Caco-2 (cell line): ENCODE results near the gene TCERG1L. TPM values are rescaled to one million over a fixed set of nuclear protein-coding genes. Genes with fewer than 3 reads are reported as not detected.

ENCODE experiments used
- BruUV-seq: library from RNA; stranded (reverse); fragments of 400-500 nt; replicated peaks from 2 replicates; lab custom pipeline; 2021; lab: Mats Ljungman, UMichigan
- CTCF ChIA-PET: fragments of 300-600 bp; sonication (Branson Sonifier 250); formaldehyde crosslinking; loops from one replicate; lab custom pipeline; 2022; ENCODE audit warnings: antibody characterized with exemption; lab: Charles Lee
- POLR2A ChIA-PET: fragments of 300-600 bp; sonication (Branson Sonifier 250); formaldehyde crosslinking; loops from one replicate; lab custom pipeline; 2022; ENCODE audit warnings: antibody characterized with exemption; lab: Charles Lee
- DNase-seq, 2 experiments: peaks; one replicate each; pipeline versions ENCODE4 v3.0.0 to v3.0.0-alpha.2; 2020 to 2022
- H3K27me3 ChIP-seq: replicated peaks from 2 replicates; pipeline ENCODE4 v1.6.0; 2011; ENCODE audit warnings: low read length; ENCODE audit not compliant: control insufficient read depth, insufficient read depth
- H3K36me3 ChIP-seq: 2 replicates; pipeline ENCODE4 v1.5.1; 2011; ENCODE audit warnings: low read length; ENCODE audit not compliant: control insufficient read depth, insufficient read depth
- H3K4me1 ChIP-seq: fragments of 250-450 bp; sonication (Bioruptor Pico); 2 replicates; pipeline ENCODE4 v1.5.1; 2020; ENCODE audit warnings: mild to moderate bottlenecking
- H3K4me3 ChIP-seq: 2 replicates; pipeline ENCODE4 v1.5.1; 2011; ENCODE audit warnings: low read depth, mild to moderate bottlenecking, control low read depth, low read length
- H3K9me3 ChIP-seq: fragments of 250-450 bp; sonication (Bioruptor Pico); 2 replicates; pipeline ENCODE4 v1.5.1; 2020; ENCODE audit warnings: mild to moderate bottlenecking, moderate library complexity
- H3K27ac Mint-ChIP-seq: one replicate; pipeline ENCODE4 v1.8.0; 2022; ENCODE audit warnings: mixed read lengths; ENCODE audit not compliant: unreplicated experiment
- H3K27me3 Mint-ChIP-seq: one replicate; pipeline ENCODE4 v1.8.0; 2022; ENCODE audit warnings: mixed read lengths; ENCODE audit not compliant: insufficient read depth, unreplicated experiment
- H3K36me3 Mint-ChIP-seq: one replicate; pipeline ENCODE4 v1.8.0; 2022; ENCODE audit warnings: mild to moderate bottlenecking, mixed read lengths; ENCODE audit not compliant: insufficient read depth, unreplicated experiment
- H3K4me1 Mint-ChIP-seq: one replicate; pipeline ENCODE4 v1.8.0; 2022; ENCODE audit warnings: low read depth, mixed read lengths; ENCODE audit not compliant: unreplicated experiment
- H3K4me3 Mint-ChIP-seq: one replicate; pipeline ENCODE4 v1.8.0; 2022; ENCODE audit warnings: mild to moderate bottlenecking, moderate library complexity, mixed read lengths; ENCODE audit not compliant: unreplicated experiment
- H3K9me3 Mint-ChIP-seq: one replicate; pipeline ENCODE4 v1.8.0; 2022; ENCODE audit warnings: mixed read lengths; ENCODE audit not compliant: unreplicated experiment
- CTCF ChIP-seq, 2 experiments: fragments of 200-600 bp in 1 of 2; IDR thresholded peaks; 1 replicate in 1 of 2; 2 replicates in 1 of 2; pipeline versions ENCODE4 v1.5.1 to v1.8.0; 2011 to 2022; ENCODE audit warnings: antibody characterized with exemption in 1 of 2, control low read depth in 1 of 2, inconsistent platforms in 1 of 2, low read depth in 1 of 2, low read length in 1 of 2, mild to moderate bottlenecking in 1 of 2, moderate library complexity in 1 of 2; ENCODE audit not compliant: insufficient read depth in 1 of 2, severe bottlenecking in 1 of 2, unreplicated experiment in 1 of 2
- intact Hi-C: fragments of 100-400 bp; cut with micrococcal nuclease; formaldehyde crosslinking; loops from one replicate; pipeline ENCODE4 v1.10.0; 2022; ENCODE audit not compliant: unreplicated experiment
- total RNA-seq: library from RNA; stranded (reverse); gene quantifications from 2 replicates; pipeline ENCODE4 v1.2.3, GENCODE V29; 2022

The TCERG1L gene
- total RNA-seq, 1 experiment from 2014 or later, result not detected

GRCh38 chr10:131259535-131259934 is 52.0 kb downstream of the TCERG1L start:
- Histone ChIP-seq H3K36me3 (no peaks in the 10 kb centered on the region), H3K4me3 (no peak overlapping the region), H3K27me3 (no peaks in the 10 kb centered on the region), H3K9me3 (no peaks in the 10 kb centered on the region), H3K4me1 (no peaks in the 10 kb centered on the region)
- ChIA-PET CTCF (no interaction called here), POLR2A (no interaction called here)
- TF ChIP-seq CTCF (IDR thresholded peaks at IDR 0.05; ENCODE audit: insufficient read depth in 1 of 2, low read depth in 1 of 2, low read length in 1 of 2, severe bottlenecking in 1 of 2, unreplicated experiment in 1 of 2), result no peak
- DNase-seq, result no peak
- H3K27me3 Mint-ChIP-seq, result peaks cover 11% of the 10 kb centered on the region
- BruUV-seq, result no TSS peak
- H3K4me1 Mint-ChIP-seq, result no peaks in the 10 kb centered on the region
- intact Hi-C loops, result no loop called here
- no peak overlapping the region for H3K27ac Mint-ChIP-seq
- no peaks in the 10 kb centered on the region for H3K9me3 Mint-ChIP-seq
- no peaks in the 10 kb centered on the region for H3K36me3 Mint-ChIP-seq
- no peak overlapping the region for H3K4me3 Mint-ChIP-seq

GRCh38 chr10:131258256-131258655 is 53.3 kb downstream of the TCERG1L start:
- no peak for DNase-seq
- no peaks in the 10 kb centered on the region for H3K36me3 ChIP-seq
- H3K9me3 Mint-ChIP-seq, result peaks cover 8% of the 10 kb centered on the region
- H3K4me3 Mint-ChIP-seq, result no peak overlapping the region
- no peaks in the 10 kb centered on the region for H3K4me1 ChIP-seq
- no peaks in the 10 kb centered on the region for H3K36me3 Mint-ChIP-seq
- H3K9me3 ChIP-seq, result no peaks in the 10 kb centered on the region
- peaks cover 11% of the 10 kb centered on the region for H3K27me3 Mint-ChIP-seq
- CTCF ChIA-PET, result no interaction called here
- TF ChIP-seq CTCF (IDR thresholded peaks at IDR 0.05; ENCODE audit: insufficient read depth in 1 of 2, low read depth in 1 of 2, low read length in 1 of 2, severe bottlenecking in 1 of 2, unreplicated experiment in 1 of 2), result no peak
- H3K4me1 Mint-ChIP-seq, result no peaks in the 10 kb centered on the region
- POLR2A ChIA-PET, result no interaction called here
- no peaks in the 10 kb centered on the region for H3K27me3 ChIP-seq
- BruUV-seq, result no TSS peak
- no peak overlapping the region for H3K27ac Mint-ChIP-seq
- intact Hi-C loops, result no loop called here
- H3K4me3 ChIP-seq, result no peak overlapping the region

- POLR2A ChIA-PET, result no interaction called here
- H3K9me3 ChIP-seq, result no peaks in the 10 kb centered on the region
- H3K27me3 ChIP-seq, result no peaks in the 10 kb centered on the region
- H3K4me1 Mint-ChIP-seq, result no peaks in the 10 kb centered on the region
- H3K27ac Mint-ChIP-seq, result no peak overlapping the region
- DNase-seq, result no peak
- H3K4me1 ChIP-seq, result no peaks in the 10 kb centered on the region
- peaks cover 11% of the 10 kb centered on the region for H3K27me3 Mint-ChIP-seq
- TF ChIP-seq CTCF (IDR thresholded peaks at IDR 0.05; ENCODE audit: insufficient read depth in 1 of 2, low read depth in 1 of 2, low read length in 1 of 2, severe bottlenecking in 1 of 2, unreplicated experiment in 1 of 2), result no peak
- no peaks in the 10 kb centered on the region for H3K36me3 ChIP-seq
- intact Hi-C loops, result no loop called here
- H3K4me3 Mint-ChIP-seq, result no peak overlapping the region
- CTCF ChIA-PET, result no interaction called here
- H3K4me3 ChIP-seq, result no peak overlapping the region
- BruUV-seq, result no TSS peak
- no peaks in the 10 kb centered on the region for H3K36me3 Mint-ChIP-seq
- peaks cover 8% of the 10 kb centered on the region for H3K9me3 Mint-ChIP-seq
These were observed 54.5 kb downstream of the TCERG1L start for GRCh38 chr10:131257027-131257426.
